GM10266 (cell line): ENCODE data around the gene SGPP2.
"Not testable (repeated sequence)": the region's sequence is repeated elsewhere in the genome, so short reads cannot be mapped to it uniquely, and the experiment has no call there.

Source experiments
- DNase-seq: peaks from one replicate; pipeline ENCODE4 v3.0.0; 2012; ENCODE audit errors: extremely low spot score
- CTCF ChIP-seq: IDR thresholded peaks from 2 replicates; pipeline ENCODE4 v1.5.1; 2012; ENCODE audit warnings: mild to moderate bottlenecking, low read depth; ENCODE audit not compliant: control insufficient read depth, insufficient read depth; ENCODE audit errors: missing control alignments

SGPP2 gene

GRCh38 chr2:222575618-222576017 lies 151.3 kb downstream of the SGPP2 start:
- no peak for TF ChIP-seq CTCF
- DNase-seq: no peak

GRCh38 chr2:222576171-222577081 lies 152.1 kb downstream of the SGPP2 start:
- no peak for TF ChIP-seq CTCF
- DNase-seq: no peak

DNA sequence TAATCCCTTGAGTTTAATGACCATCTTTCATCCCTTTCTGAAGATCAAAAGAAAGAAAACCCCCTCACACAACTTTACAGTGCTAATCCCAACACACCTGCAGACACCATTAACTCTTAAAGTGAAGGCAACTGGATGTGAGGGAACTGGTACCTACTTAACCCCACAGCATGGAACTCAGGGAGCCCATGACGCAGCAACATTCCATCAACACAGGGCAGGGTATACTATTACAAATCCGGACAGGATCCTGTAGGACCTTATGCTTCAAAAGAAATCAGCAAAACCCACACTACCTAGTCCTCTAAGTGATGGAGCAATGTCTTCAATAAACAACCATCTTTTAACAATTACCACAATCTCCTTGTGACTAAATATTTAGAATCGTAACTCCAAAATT lies 153.0 kb downstream of the SGPP2 start:
- DNase-seq: no peak
- no peak for TF ChIP-seq CTCF

DNA sequence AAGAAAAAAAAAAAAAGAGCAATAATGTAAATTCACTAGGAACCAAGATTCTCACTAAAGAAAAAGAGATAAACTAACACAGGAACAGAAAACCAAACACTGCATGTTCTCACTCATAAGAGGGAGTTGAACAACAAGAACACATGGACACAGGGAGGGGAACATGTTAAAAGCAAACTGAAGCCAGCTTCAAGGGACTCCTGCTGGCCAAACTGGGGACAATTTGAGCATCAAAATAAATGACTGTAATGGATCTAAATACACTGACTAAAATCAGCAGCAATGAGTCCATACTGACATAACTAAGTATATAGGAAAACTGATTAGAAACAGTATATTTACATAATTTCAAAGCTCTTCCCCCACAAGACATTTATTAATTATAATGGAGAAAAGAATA lies 158.6 kb downstream of the SGPP2 start:
- TF ChIP-seq CTCF: no peak
- no peak for DNase-seq

GRCh38 chr2:222584589-222584988 lies 160.2 kb downstream of the SGPP2 start:
- DNase-seq: not testable (repeated sequence)

DNA sequence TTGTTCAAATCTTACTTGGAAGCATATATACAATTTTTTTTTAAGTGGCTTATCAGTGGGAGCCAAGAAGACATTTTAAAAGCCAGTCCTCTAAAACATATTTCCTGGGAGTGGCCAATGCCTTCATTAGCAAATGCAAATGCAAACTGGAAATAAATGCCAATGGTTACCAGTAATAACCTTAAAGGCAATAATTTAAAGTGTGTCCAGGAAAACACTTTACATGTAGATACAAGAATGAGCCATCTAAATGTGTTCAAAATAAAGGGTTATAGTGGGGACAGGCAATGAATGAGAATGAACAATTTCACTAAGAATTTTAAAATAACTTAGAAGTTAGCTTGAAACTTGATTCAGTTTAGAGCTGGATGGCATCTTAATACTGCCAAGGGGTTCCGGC lies 167.3 kb downstream of the SGPP2 start:
- no peak for TF ChIP-seq CTCF

DNA sequence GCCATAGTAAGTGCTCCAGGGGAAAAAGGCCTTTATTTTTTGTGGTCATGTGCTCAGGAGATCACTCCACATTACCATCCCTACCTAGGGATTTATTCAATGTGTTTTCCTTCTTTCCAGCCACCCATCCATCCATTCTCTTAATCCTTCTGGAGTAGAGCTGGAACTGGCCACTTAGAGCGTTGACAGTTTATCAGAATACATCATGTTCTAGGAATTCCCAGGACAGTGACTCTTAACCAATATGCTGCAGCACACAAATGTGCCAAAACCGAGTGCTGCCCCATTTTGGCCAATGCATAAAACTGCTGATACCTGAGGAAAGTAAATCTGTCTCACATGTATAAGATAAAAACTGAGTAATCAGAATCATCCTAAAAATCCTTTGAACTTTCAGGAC lies 167.8 kb downstream of the SGPP2 start:
- no peak for TF ChIP-seq CTCF

More for the DNA sequence above, 167.3 kb downstream of the SGPP2 start:
- no peak for DNase-seq

More for the DNA sequence above, 167.8 kb downstream of the SGPP2 start:
- no peak for DNase-seq
